Pancreas (tissue), 10 donors: ENCODE data around the gene PTPRO. TPM values are rescaled to one million over a fixed set of nuclear protein-coding genes. Genes with fewer than 3 reads are reported as not detected.

Experiments
- ATAC-seq, 4 donors: fragments of 200-7000 bp; cut with Tn5 transposase; one replicate each; pipeline versions ENCODE4 v1.8.0 to v1.9.1; 2020; ENCODE audit warnings: mild to moderate bottlenecking in 4 of 4, moderate library complexity in 4 of 4
- DNase-seq, 6 donors: peaks; one replicate each; pipeline ENCODE4 v3.0.0-alpha.2; 2020
- FAIRE-seq: peaks from 2 replicates; lab custom pipeline; 2012; peaks lifted over from hg19 to GRCh38; lab: Jason Lieb, UNC
- H3K27ac ChIP-seq, 4 donors: fragments of 200-600 bp; sonication (generic); 1 replicate in 3 of 4; 2 replicates in 1 of 4; pipeline versions ENCODE4 v1.5.0 to v1.8.0; 2020
- H3K27me3 ChIP-seq, 4 donors: fragments of 200-600 bp; one replicate each; pipeline ENCODE4 v1.8.0; 2021
- H3K36me3 ChIP-seq, 3 donors: fragments of 200-600 bp; sonication (generic) in 1 of 3; one replicate each; pipeline versions ENCODE4 v1.5.0 to v1.8.0; 2020 to 2021
- H3K4me1 ChIP-seq, 3 donors: fragments of 200-600 bp; one replicate each; pipeline ENCODE4 v1.8.0; 2021
- H3K4me3 ChIP-seq, 4 donors: fragments of 200-600 bp; sonication (generic) in 2 of 4; one replicate each; pipeline versions ENCODE4 v1.5.0 to v1.8.0; 2020 to 2021
- H3K9me3 ChIP-seq, 4 donors: fragments of 200-600 bp; one replicate each; pipeline ENCODE4 v1.8.0; 2021
- CTCF ChIP-seq, 4 donors: fragments of 200-600 bp; sonication (generic) in 3 of 4; IDR thresholded peaks; one replicate each; pipeline versions ENCODE4 v1.5.0 to v1.8.0; 2021; ENCODE audit warnings: antibody characterized with exemption in 4 of 4
- WGBS, 2 donors: extraction: QIAGEN DNeasy Blood & Tissue Kit; methylation state at CpG; one replicate each; pipeline ENCODE4 v1.1.7; 2013; 5-methylcytosine and 5-hydroxymethylcytosine counted together
- intact Hi-C, 3 donors: fragments of 100-400 bp; cut with DNase I; formaldehyde crosslinking; loops; one replicate each; pipeline versions ENCODE4 v1.11.1 to v1.14.2; 2022
- polyA plus RNA-seq, 2 donors: library from polyadenylated mRNA; stranded (reverse); fragments of 200-250 nt; gene quantifications; one replicate each; pipeline ENCODE4 v1.2.3, GENCODE V29; 2013
- total RNA-seq, 6 donors: library from RNA; stranded (reverse); fragmentation: NEBNext Ultra II Directional in 4 of 6; extraction: Animal tissue kit (Norgen Biotek cat#: 25700) in 4 of 6; gene quantifications; one replicate each; pipeline versions ENCODE4 v1.2.1 to v1.2.4, GENCODE V29; 2021 to 2023
- donor health status: healthy with polysubstance abuse.
- donor health status: DM: no; HTN: no; CAD: no; lungs with moderate emphysema.
- donor health status: DM: no; HTN: no; CAD: no.
- donor health status: control.
- donor health status: control.
- donor health status: Bipolar disorder and iron deficiency.
- donor health status: DM: yes; HTN: yes; CAD: no.
- donor health status: DM: no; HTN: no; CAD: no.
- donor health status: DM: no; HTN: no; CAD: no.
- donor health status: DM: yes; HTN: yes; CAD: no.

PTPRO gene
- total and polyA plus RNA-seq, 8 donors, result 0.11 to 2.6 (median 0.31) TPM; not detected in 1

- H3K27me3 ChIP-seq, result no peaks in the 10 kb centered on the region
- TF ChIP-seq CTCF (IDR thresholded peaks at IDR 0.05), result no peak
- no peaks in the 10 kb centered on the region for H3K9me3 ChIP-seq
- no peaks in the 10 kb centered on the region for H3K4me1 ChIP-seq
- no peak overlapping the region for H3K27ac ChIP-seq
- DNase-seq (no peak), FAIRE-seq (no peak), ATAC-seq (no peak)
- H3K36me3 ChIP-seq, result peaks cover 0 to 7% (median 2%) of the 10 kb centered on the region in 3 donors
- no peak overlapping the region for H3K4me3 ChIP-seq
- WGBS, 2 donors, result 77 to 78% methylated on average over 4 of the region's 4 CpGs
- intact Hi-C loops, result no loop called here
Measured at GRCh38 chr12:15620741-15621539, 298.6 kb downstream of the PTPRO start.

- no peak for TF ChIP-seq CTCF (IDR thresholded peaks at IDR 0.05)
- no peak for DNase-seq
- peaks cover 0 to 13% (median 5%) of the 10 kb centered on the region in 3 donors for H3K4me1 ChIP-seq
- H3K27me3 ChIP-seq, result no peaks in the 10 kb centered on the region
- no peak for ATAC-seq
- no peaks in the 10 kb centered on the region for H3K9me3 ChIP-seq
- intact Hi-C loops, result no loop called here
- no peak overlapping the region for H3K4me3 ChIP-seq
- FAIRE-seq, result no peak
- H3K27ac ChIP-seq, result no peak overlapping the region
- 95 to 98% methylated on average over 2 of the region's 2 CpGs for WGBS, 2 donors
- H3K36me3 ChIP-seq, result peaks cover 0 to 7% (median 2%) of the 10 kb centered on the region in 3 donors
Measured at GRCh38 chr12:15625075-15625474, 302.8 kb downstream of the PTPRO start.

GRCh38 chr12:15627995-15628945 is 306.0 kb downstream of the PTPRO start:
- ATAC-seq (peak in 3 of 4 donors; percentile 35 to 45 (median 42)), DNase-seq (no peak), FAIRE-seq (no peak)
- Histone ChIP-seq H3K27ac (peak overlapping the region; percentile 6 to 79 (median 58)), H3K36me3 (peaks cover 0 to 7% (median 2%) of the 10 kb centered on the region in 3 donors), H3K4me1 (peaks cover 0 to 13% (median 5%) of the 10 kb centered on the region in 3 donors), H3K4me3 (no peak overlapping the region), H3K9me3 (no peaks in the 10 kb centered on the region), H3K27me3 (no peaks in the 10 kb centered on the region)
- 65 to 74% methylated on average over 4 of the region's 4 CpGs for WGBS, 2 donors
- intact Hi-C loops, result no loop called here
- no peak for TF ChIP-seq CTCF (IDR thresholded peaks at IDR 0.05)

DNA sequence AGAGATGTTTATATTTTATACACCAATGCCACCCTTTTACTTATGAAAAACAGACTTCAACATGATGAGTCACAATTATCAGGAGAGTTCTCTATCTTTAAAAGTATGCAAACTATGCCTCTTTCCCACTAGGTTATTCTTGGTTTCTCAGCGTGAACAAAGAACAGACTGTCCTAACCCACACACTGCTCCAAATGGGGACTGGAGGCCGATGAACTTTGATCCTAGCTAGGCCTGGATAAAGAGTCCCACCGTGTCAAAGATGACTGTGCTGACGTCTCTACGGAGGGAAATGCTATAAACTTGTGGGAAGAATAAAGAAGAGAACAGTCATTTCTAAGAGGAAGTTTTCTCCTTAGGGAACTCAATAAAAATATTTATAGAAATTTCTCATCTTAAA is 306.8 kb downstream of the PTPRO start:
- peaks cover 0 to 13% (median 5%) of the 10 kb centered on the region in 3 donors for H3K4me1 ChIP-seq
- peak overlapping the region; percentile 6 to 79 (median 58) for H3K27ac ChIP-seq
- H3K9me3 ChIP-seq, result no peaks in the 10 kb centered on the region
- 42 to 51% methylated on average over 5 of the region's 5 CpGs for WGBS, 2 donors
- no peak overlapping the region for H3K4me3 ChIP-seq
- intact Hi-C loops, result no loop called here
- H3K27me3 ChIP-seq, result no peaks in the 10 kb centered on the region
- TF ChIP-seq CTCF (IDR thresholded peaks at IDR 0.05), result no peak
- H3K36me3 ChIP-seq, result peaks cover 0 to under 1% (median 0%) of the 10 kb centered on the region in 3 donors
- ATAC-seq (peak; percentile 70 to 91 (median 90)), FAIRE-seq (peak; percentile 95), DNase-seq (peak in 4 of 6 donors; percentile 14 to 46 (median 24))
